Upper lobe of right lung (tissue), 1 donor: ENCODE measurements around the gene RNASE9. TPM values are rescaled to one million over a fixed set of nuclear protein-coding genes. Genes with fewer than 3 reads are reported as not detected.

ENCODE experiments used
- ATAC-seq: fragments of 200-7000 bp; cut with Tn5 transposase; one replicate; pipeline ENCODE4 v1.9.1; 2020; ENCODE audit warnings: mild to moderate bottlenecking, moderate library complexity
- DNase-seq: peaks from one replicate; pipeline ENCODE4 v3.0.0-alpha.2; 2020
- H3K27ac ChIP-seq: fragments of 200-600 bp; one replicate; pipeline ENCODE4 v1.8.0; 2022
- H3K27me3 ChIP-seq: fragments of 200-600 bp; one replicate; pipeline ENCODE4 v1.8.0; 2022; ENCODE audit warnings: mild to moderate bottlenecking
- H3K36me3 ChIP-seq: fragments of 200-600 bp; one replicate; pipeline ENCODE4 v1.8.0; 2022
- H3K4me1 ChIP-seq: fragments of 200-600 bp; one replicate; pipeline ENCODE4 v1.8.0; 2022
- H3K4me3 ChIP-seq: fragments of 200-600 bp; one replicate; pipeline ENCODE4 v1.8.0; 2022; ENCODE audit warnings: mild to moderate bottlenecking
- H3K9me3 ChIP-seq: fragments of 200-600 bp; one replicate; pipeline ENCODE4 v1.8.0; 2022
- intact Hi-C: fragments of 100-400 bp; cut with DNase I; formaldehyde crosslinking; loops from one replicate; pipeline ENCODE4 v1.11.0; 2022
- total RNA-seq: library from RNA; stranded (reverse); fragmentation: NEBNext Ultra II Directional; extraction: Animal tissue kit (Norgen Biotek cat#: 25700); gene quantifications from one replicate; pipeline ENCODE4 v1.2.1, GENCODE V29; 2021
- TF ChIP-seq, protein P1 (sequence below): fragments of 200-600 bp; IDR thresholded peaks from one replicate; pipeline ENCODE4 v1.8.0; 2022; ENCODE audit warnings: antibody characterized with exemption
- donor health status: DM: no; HTN: yes; CAD: no; lungs with severe emphysema.

Gene RNASE9
- total RNA-seq, 1 donor from 2014 or later, result not detected

DNA sequence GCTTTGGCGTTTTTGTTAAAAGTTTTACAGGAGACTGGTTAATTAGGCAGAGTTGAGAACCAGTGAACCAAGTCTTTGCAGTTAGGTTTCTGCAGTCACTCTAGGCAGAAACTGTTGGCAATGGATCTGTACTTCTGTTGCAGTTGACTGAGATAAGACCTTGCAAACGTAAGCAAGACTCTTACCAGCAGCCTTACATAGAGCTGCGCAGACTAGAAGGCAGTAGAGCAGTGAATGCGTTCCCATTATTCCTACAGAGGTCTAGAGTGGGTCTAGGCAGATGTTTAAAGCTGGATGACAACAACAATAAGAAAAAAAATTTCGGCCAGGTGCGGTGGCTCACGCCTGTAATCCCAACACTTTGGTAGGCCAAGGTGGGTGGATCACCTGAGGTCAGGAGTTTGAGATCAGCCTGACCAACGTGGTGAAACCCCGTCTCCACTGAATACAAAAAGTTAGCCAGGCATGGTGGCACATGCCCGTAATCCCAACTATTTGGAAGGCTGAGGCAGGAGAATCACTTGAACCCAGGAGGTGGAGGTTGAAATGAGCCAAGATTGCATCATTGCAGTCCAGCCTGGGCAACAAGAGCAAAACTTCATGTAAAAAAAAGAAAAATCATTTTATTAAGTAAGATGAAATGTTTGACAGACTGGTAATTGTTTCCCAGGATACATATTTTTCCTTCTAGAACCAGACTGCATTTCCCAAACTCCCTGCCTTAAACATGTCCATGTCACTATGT lies 12.3 kb downstream of the RNASE9 start:
- no peak for DNase-seq
- no peaks in the 10 kb centered on the region for H3K9me3 ChIP-seq
- TF ChIP-seq, protein P1, sequence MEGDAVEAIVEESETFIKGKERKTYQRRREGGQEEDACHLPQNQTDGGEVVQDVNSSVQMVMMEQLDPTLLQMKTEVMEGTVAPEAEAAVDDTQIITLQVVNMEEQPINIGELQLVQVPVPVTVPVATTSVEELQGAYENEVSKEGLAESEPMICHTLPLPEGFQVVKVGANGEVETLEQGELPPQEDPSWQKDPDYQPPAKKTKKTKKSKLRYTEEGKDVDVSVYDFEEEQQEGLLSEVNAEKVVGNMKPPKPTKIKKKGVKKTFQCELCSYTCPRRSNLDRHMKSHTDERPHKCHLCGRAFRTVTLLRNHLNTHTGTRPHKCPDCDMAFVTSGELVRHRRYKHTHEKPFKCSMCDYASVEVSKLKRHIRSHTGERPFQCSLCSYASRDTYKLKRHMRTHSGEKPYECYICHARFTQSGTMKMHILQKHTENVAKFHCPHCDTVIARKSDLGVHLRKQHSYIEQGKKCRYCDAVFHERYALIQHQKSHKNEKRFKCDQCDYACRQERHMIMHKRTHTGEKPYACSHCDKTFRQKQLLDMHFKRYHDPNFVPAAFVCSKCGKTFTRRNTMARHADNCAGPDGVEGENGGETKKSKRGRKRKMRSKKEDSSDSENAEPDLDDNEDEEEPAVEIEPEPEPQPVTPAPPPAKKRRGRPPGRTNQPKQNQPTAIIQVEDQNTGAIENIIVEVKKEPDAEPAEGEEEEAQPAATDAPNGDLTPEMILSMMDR, result no peak
- no peak for ATAC-seq
- no peak overlapping the region for H3K4me3 ChIP-seq
- no peak overlapping the region for H3K27ac ChIP-seq
- no peaks in the 10 kb centered on the region for H3K36me3 ChIP-seq
- H3K4me1 ChIP-seq, result no peaks in the 10 kb centered on the region
- H3K27me3 ChIP-seq, result no peaks in the 10 kb centered on the region
- intact Hi-C loops, result no loop called here

DNA sequence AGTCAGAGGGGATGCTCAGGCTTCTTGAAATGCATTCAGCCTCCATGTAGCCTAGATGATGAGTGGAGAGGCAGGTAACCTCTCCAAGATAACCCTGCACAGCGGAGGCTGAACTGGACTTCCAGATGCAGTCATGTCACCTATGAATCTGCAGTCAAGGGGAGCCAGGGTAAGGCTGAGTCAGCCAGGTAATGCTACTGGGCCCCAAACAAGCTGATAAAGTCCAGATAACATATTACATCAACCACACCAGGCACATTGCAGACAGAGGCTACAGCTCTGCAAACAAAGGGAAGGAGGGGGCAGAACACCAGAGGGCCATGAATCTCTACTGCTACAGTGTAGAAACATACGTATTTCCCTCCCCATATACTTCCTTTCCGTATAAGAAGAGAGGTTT lies 14.0 kb downstream of the RNASE9 start:
- no peaks in the 10 kb centered on the region for H3K4me1 ChIP-seq
- TF ChIP-seq, protein P1, result no peak
- DNase-seq (no peak), ATAC-seq (no peak)
- no peaks in the 10 kb centered on the region for H3K36me3 ChIP-seq
- no peak overlapping the region for H3K27ac ChIP-seq
- H3K4me3 ChIP-seq, result no peak overlapping the region
- H3K27me3 ChIP-seq, result no peaks in the 10 kb centered on the region
- no peaks in the 10 kb centered on the region for H3K9me3 ChIP-seq
- intact Hi-C loops, result no loop called here

DNA sequence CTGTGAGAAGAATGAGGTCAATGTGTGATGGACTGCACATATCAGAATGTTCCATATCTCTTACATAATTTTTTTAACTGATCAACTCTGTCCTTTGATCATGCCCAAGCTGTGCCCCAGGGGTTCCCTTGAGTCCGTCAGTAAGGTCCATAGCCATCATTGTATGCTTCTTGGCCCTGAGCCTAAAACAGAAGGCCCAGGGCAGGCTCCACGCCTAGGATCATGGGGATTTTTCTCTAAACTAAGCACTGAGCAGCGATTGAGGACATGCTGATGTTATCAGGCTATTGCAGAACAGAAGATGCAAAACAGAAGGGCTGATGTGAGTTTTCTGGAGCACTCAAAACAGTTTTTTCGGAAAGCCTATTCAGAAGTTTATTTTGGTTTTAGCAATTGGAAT lies 20.9 kb downstream of the RNASE9 start:
- ATAC-seq (no peak), DNase-seq (no peak)
- Histone ChIP-seq H3K4me1 (no peaks in the 10 kb centered on the region), H3K27me3 (no peaks in the 10 kb centered on the region), H3K4me3 (no peak overlapping the region), H3K36me3 (no peaks in the 10 kb centered on the region), H3K9me3 (no peaks in the 10 kb centered on the region), H3K27ac (no peak overlapping the region)
- TF ChIP-seq, protein P1, result no peak
- intact Hi-C loops, result no loop called here

DNA sequence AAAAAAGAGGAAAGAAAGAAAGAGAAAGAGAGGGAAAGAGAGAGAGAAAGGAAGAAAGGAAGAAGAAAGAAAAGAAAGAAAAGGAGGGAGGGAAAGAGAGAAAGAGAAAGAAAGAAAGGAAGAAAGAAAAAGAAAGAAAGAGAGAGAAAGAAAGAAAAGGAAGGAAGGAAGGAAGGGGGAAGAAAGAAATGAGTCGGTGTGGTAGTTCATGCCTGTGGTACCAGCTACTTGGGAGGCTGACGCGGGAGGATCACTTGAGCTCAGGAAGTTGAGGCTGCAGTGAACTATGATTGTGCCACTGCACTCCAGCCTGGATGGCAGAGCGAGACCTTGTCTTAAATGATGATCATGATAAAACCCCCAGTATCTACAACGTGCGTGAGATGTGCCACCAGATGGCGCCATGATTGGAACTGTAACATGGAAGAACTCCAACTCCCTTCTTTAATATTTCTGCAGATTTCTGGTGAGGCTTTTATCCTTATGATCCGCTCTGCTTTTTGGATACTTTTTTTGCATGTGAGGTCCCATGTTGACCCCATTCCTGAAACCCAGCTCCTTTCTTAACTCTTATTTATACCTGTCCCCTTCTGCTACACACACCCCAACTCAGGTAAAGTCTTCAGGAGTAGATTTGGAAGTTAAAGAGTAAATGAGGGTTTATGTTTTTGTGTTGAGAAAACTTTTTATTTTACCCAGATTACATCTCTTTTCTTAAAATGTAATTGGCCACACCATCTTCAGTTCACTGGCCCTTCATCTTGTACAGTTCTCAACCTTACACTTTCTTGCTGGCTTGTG lies 29.9 kb downstream of the RNASE9 start:
- Histone ChIP-seq H3K27me3 (no peaks in the 10 kb centered on the region), H3K4me3 (no peak overlapping the region), H3K4me1 (no peaks in the 10 kb centered on the region), H3K36me3 (no peaks in the 10 kb centered on the region), H3K9me3 (no peaks in the 10 kb centered on the region), H3K27ac (no peak overlapping the region)
- TF ChIP-seq, protein P1, result peak; percentile 75
- peak; percentile 89 for ATAC-seq
- DNase-seq, result peak; percentile 77
- intact Hi-C loops, result loop anchor here (5.0 kb wide), 1 partner anchor 76 kb away; no protein-coding TSS in a partner anchor

DNA sequence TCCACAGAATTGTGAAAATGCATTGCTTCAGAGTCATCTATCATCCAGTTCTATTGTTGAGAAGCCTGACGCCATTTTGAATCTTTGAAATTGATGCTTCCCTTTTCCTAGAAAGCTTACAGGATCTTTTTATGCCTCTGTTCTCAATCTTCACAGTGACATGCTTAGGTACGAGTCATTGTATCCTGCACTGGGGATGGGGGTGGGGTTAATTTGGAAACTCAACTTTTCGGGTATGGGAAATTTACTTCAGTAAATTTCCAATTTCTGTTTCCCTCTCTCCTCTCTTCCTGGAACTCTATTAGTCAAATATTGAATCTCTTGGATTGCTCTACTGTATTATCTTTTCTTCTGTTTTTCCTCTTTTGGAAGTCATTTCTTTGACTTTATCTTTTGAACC lies 31.0 kb downstream of the RNASE9 start:
- no peaks in the 10 kb centered on the region for H3K9me3 ChIP-seq
- H3K27ac ChIP-seq, result no peak overlapping the region
- ATAC-seq (no peak), DNase-seq (no peak)
- no peaks in the 10 kb centered on the region for H3K4me1 ChIP-seq
- intact Hi-C loops, result loop anchor here (5.0 kb wide), 1 partner anchor 77 kb away; no protein-coding TSS in a partner anchor
- H3K4me3 ChIP-seq, result no peak overlapping the region
- H3K36me3 ChIP-seq, result no peaks in the 10 kb centered on the region
- TF ChIP-seq, protein P1, result no peak
- H3K27me3 ChIP-seq, result no peaks in the 10 kb centered on the region
